Neutrophil (primary cell): ENCODE data around the gene RGS17.

ENCODE experiments used
- H3K27ac ChIP-seq: fragments of 200-600 bp; sonication (generic); 2 replicates; pipeline ENCODE4 v1.5.1; 2016; ENCODE audit warnings: mild to moderate bottlenecking, moderate library complexity
- H3K27me3 ChIP-seq: fragments of 200-600 bp; sonication (generic); 2 replicates; pipeline ENCODE4 v1.6.0; 2016; ENCODE audit warnings: mild to moderate bottlenecking
- H3K36me3 ChIP-seq: fragments of 200-600 bp; sonication (generic); 2 replicates; pipeline ENCODE4 v1.5.1; 2017
- H3K4me1 ChIP-seq, 2 experiments: fragments of 200-600 bp in 1 of 2; sonication (generic) in 1 of 2; 1 replicate in 1 of 2; 2 replicates in 1 of 2; pipeline versions ENCODE4 v1.5.1 to v1.6.1; 2013 to 2016; ENCODE audit warnings: low read depth in 1 of 2, low read length in 1 of 2, mild to moderate bottlenecking in 1 of 2, moderate library complexity in 1 of 2; ENCODE audit not compliant: control insufficient read depth in 1 of 2, insufficient read depth in 1 of 2
- H3K4me3 ChIP-seq, 2 experiments: fragments of 200-600 bp in 1 of 2; sonication (generic) in 1 of 2; 1 replicate in 1 of 2; 2 replicates in 1 of 2; pipeline ENCODE4 v1.5.1; 2013 to 2016; ENCODE audit warnings: low read depth in 1 of 2, low read length in 1 of 2, mild to moderate bottlenecking in 1 of 2, moderate library complexity in 1 of 2
- H3K9me3 ChIP-seq: fragments of 200-600 bp; sonication (generic); 2 replicates; pipeline ENCODE4 v1.5.1; 2016
- CTCF ChIP-seq: fragments of 200-600 bp; sonication (generic); IDR thresholded peaks from 2 replicates; pipeline ENCODE4 v1.5.1; 2016; ENCODE audit warnings: antibody characterized with exemption

RGS17 gene

GRCh38 chr6:153058291-153058690 lies 72.8 kb downstream of the RGS17 start:
- Histone ChIP-seq H3K4me1 (no peaks in the 10 kb centered on the region), H3K27ac (no peak overlapping the region), H3K9me3 (no peaks in the 10 kb centered on the region), H3K36me3 (no peaks in the 10 kb centered on the region), H3K27me3 (no peaks in the 10 kb centered on the region), H3K4me3 (no peak overlapping the region)
- no peak for TF ChIP-seq CTCF

- Histone ChIP-seq H3K4me1 (no peaks in the 10 kb centered on the region), H3K27ac (no peak overlapping the region), H3K36me3 (no peaks in the 10 kb centered on the region), H3K27me3 (no peaks in the 10 kb centered on the region), H3K4me3 (no peak overlapping the region), H3K9me3 (no peaks in the 10 kb centered on the region)
- TF ChIP-seq CTCF = no peak
Measured at GRCh38 chr6:153056308-153056707, 74.8 kb downstream of the RGS17 start.

GRCh38 chr6:153051801-153052200 lies 79.3 kb downstream of the RGS17 start:
- Histone ChIP-seq H3K4me1 (no peaks in the 10 kb centered on the region), H3K9me3 (no peaks in the 10 kb centered on the region), H3K36me3 (no peaks in the 10 kb centered on the region), H3K27me3 (no peaks in the 10 kb centered on the region), H3K4me3 (no peak overlapping the region), H3K27ac (no peak overlapping the region)
- no peak for TF ChIP-seq CTCF

- Histone ChIP-seq H3K27ac (no peak overlapping the region), H3K36me3 (no peaks in the 10 kb centered on the region), H3K9me3 (no peaks in the 10 kb centered on the region), H3K27me3 (no peaks in the 10 kb centered on the region), H3K4me3 (no peak overlapping the region), H3K4me1 (no peaks in the 10 kb centered on the region)
- no peak for TF ChIP-seq CTCF
Measured at GRCh38 chr6:153048631-153049030, 82.5 kb downstream of the RGS17 start.

GRCh38 chr6:153047386-153047785 lies 83.7 kb downstream of the RGS17 start:
- H3K36me3 ChIP-seq = no peaks in the 10 kb centered on the region
- H3K4me1 ChIP-seq = no peaks in the 10 kb centered on the region
- no peaks in the 10 kb centered on the region for H3K27me3 ChIP-seq
- TF ChIP-seq CTCF = no peak
- H3K27ac ChIP-seq = no peak overlapping the region
- H3K9me3 ChIP-seq = no peaks in the 10 kb centered on the region
- no peak overlapping the region for H3K4me3 ChIP-seq

- H3K36me3 ChIP-seq = no peaks in the 10 kb centered on the region
- TF ChIP-seq CTCF = no peak
Measured at GRCh38 chr6:153045271-153045670, 85.8 kb downstream of the RGS17 start.

More at GRCh38 chr6:153045271-153045670, 85.8 kb downstream of the RGS17 start:
- Histone ChIP-seq H3K4me1 (no peaks in the 10 kb centered on the region), H3K4me3 (no peak overlapping the region), H3K27me3 (no peaks in the 10 kb centered on the region), H3K27ac (no peak overlapping the region), H3K9me3 (no peaks in the 10 kb centered on the region)
